SK-N-SH (cell line): Measurements from ENCODE around the gene AGFG2.

Experiments used
- CHD2 ChIP-seq: fragments of 150-350 bp; IDR thresholded peaks from 2 replicates; pipeline ENCODE4 v1.6.1; 2018; ENCODE audit warnings: low read length; ENCODE audit not compliant: partially characterized antibody
- CTCF ChIP-seq: fragments of 200-600 bp; sonication (generic); IDR thresholded peaks from 2 replicates; pipeline ENCODE4 v1.6.1; 2017; ENCODE audit warnings: antibody characterized with exemption, mild to moderate bottlenecking, moderate library complexity
- FOXJ3 ChIP-seq: sonication (generic); formaldehyde crosslinking; IDR thresholded peaks from 2 replicates; pipeline ENCODE4 v1.5.1; 2020; ENCODE audit warnings: mild to moderate bottlenecking, missing genetic modification reagents
- SIN3A ChIP-seq: IDR thresholded peaks from 2 replicates; pipeline ENCODE4 v1.6.1; 2012; ENCODE audit warnings: low read depth, mild to moderate bottlenecking, low read length, moderate library complexity, borderline replicate concordance
- USF2 ChIP-seq: fragments of 150-350 bp; IDR thresholded peaks from 2 replicates; pipeline ENCODE4 v1.6.1; 2017; ENCODE audit warnings: antibody characterized with exemption, low read length, low read depth, borderline replicate concordance
- YY1 ChIP-seq: IDR thresholded peaks from 2 replicates; pipeline ENCODE4 v1.4.0; 2012; ENCODE audit warnings: low read depth, mild to moderate bottlenecking

GRCh38 chr7:100582041-100582579 is 43.1 kb downstream of the AGFG2 start:
- TF ChIP-seq SIN3A = no peak
- no peak for TF ChIP-seq CHD2
- no peak for TF ChIP-seq FOXJ3 (CRISPR knock-in tag)
- TF ChIP-seq YY1 = no peak
- no peak for TF ChIP-seq CTCF
- no peak for TF ChIP-seq USF2
